Mammary epithelial cell (primary cell): ENCODE data around the gene KRTAP5-1.

Source experiments
- EZH2 ChIP-seq: IDR thresholded peaks from 2 replicates; pipeline ENCODE4 v1.6.1; 2012; ENCODE audit warnings: low read length, inconsistent platforms, borderline replicate concordance
- TF ChIP-seq, protein P1 (sequence below), 2 donors: IDR thresholded peaks in 1 of 2; conservative IDR thresholded peaks in 1 of 2; 2 replicates each; pipeline ENCODE4 v1.5.1; 2011 to 2012; ENCODE audit warnings: inconsistent platforms in 2 of 2, low read length in 2 of 2, mild to moderate bottlenecking in 2 of 2, control low read depth in 1 of 2, low read depth in 1 of 2; ENCODE audit not compliant: insufficient read depth in 1 of 2; ENCODE audit errors: extremely low read depth in 1 of 2

- TF ChIP-seq, protein P1, sequence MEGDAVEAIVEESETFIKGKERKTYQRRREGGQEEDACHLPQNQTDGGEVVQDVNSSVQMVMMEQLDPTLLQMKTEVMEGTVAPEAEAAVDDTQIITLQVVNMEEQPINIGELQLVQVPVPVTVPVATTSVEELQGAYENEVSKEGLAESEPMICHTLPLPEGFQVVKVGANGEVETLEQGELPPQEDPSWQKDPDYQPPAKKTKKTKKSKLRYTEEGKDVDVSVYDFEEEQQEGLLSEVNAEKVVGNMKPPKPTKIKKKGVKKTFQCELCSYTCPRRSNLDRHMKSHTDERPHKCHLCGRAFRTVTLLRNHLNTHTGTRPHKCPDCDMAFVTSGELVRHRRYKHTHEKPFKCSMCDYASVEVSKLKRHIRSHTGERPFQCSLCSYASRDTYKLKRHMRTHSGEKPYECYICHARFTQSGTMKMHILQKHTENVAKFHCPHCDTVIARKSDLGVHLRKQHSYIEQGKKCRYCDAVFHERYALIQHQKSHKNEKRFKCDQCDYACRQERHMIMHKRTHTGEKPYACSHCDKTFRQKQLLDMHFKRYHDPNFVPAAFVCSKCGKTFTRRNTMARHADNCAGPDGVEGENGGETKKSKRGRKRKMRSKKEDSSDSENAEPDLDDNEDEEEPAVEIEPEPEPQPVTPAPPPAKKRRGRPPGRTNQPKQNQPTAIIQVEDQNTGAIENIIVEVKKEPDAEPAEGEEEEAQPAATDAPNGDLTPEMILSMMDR (conservative IDR thresholded peaks at IDR 0.05 in 1 of 2, IDR thresholded peaks at IDR 0.05 in 1 of 2; ENCODE audit: extremely low read depth in 1 of 2, insufficient read depth in 1 of 2, low read depth in 1 of 2, low read length in 2 of 2), result no peak
- no peak for TF ChIP-seq EZH2
Measured at GRCh38 chr11:1556278-1556902, 28.7 kb downstream of the KRTAP5-1 start.
